DMS114 treated with DMSO at 0.1 percent for 48 hours (cell line): Measurements from ENCODE around the gene GPR25.

Experiments used
- DNase-seq: peaks from one replicate; lab custom pipeline; 2025; ENCODE audit not compliant: unreplicated experiment; lab: John Stamatoyannopoulos, UW

GPR25 gene

GRCh38 chr1:200894712-200895442, 22.1 kb downstream of the GPR25 start, which contains the start of gene INAVA:
TSS of gene INAVA (plus strand) at chr1:200894900. CDS start at chr1:200898401, 3,501 bp downstream.
- DNase-seq = no peak

GRCh38 chr1:200895443-200895789, 22.6 kb downstream of the GPR25 start:
- no peak for DNase-seq

- no peak for DNase-seq
Measured at GRCh38 chr1:200895801-200896530, 23.2 kb downstream of the GPR25 start.

GRCh38 chr1:200896531-200897196, 23.9 kb downstream of the GPR25 start:
- no peak for DNase-seq

GRCh38 chr1:200897259-200897658, 24.5 kb downstream of the GPR25 start:
- DNase-seq = no peak

- no peak for DNase-seq
Measured at GRCh38 chr1:200899015-200899386, 26.2 kb downstream of the GPR25 start.

- DNase-seq = no peak
Measured at GRCh38 chr1:200899451-200899915, 26.7 kb downstream of the GPR25 start.

- DNase-seq = no peak
Measured at GRCh38 chr1:200899954-200900867, 27.4 kb downstream of the GPR25 start.

GRCh38 chr1:200900877-200901276, 28.1 kb downstream of the GPR25 start:
- no peak for DNase-seq

- DNase-seq = no peak
Measured at GRCh38 chr1:200901350-200901749, 28.6 kb downstream of the GPR25 start.

- no peak for DNase-seq
Measured at GRCh38 chr1:200901796-200902444, 29.1 kb downstream of the GPR25 start.

GRCh38 chr1:200903793-200904192, 31.0 kb downstream of the GPR25 start:
- no peak for DNase-seq

GRCh38 chr1:200904772-200905171, 32.0 kb downstream of the GPR25 start:
- DNase-seq = no peak

- DNase-seq = no peak
Measured at GRCh38 chr1:200905411-200906052, 32.8 kb downstream of the GPR25 start.

- DNase-seq = no peak
Measured at GRCh38 chr1:200906491-200906890, 33.7 kb downstream of the GPR25 start.

- no peak for DNase-seq
Measured at GRCh38 chr1:200907611-200908097, 34.9 kb downstream of the GPR25 start.

- DNase-seq = no peak
Measured at GRCh38 chr1:200908191-200908868, 35.5 kb downstream of the GPR25 start.

- no peak for DNase-seq
Measured at GRCh38 chr1:200909071-200909470, 36.3 kb downstream of the GPR25 start.

- DNase-seq = no peak
Measured at GRCh38 chr1:200909757-200910239, 37.0 kb downstream of the GPR25 start.
